ENCODE measurements around the gene ENDOV.
"Not testable (repeated sequence)": the region's sequence is repeated elsewhere in the genome, so short reads cannot be mapped to it uniquely, and the experiment has no call there.

The ENDOV gene

DNA sequence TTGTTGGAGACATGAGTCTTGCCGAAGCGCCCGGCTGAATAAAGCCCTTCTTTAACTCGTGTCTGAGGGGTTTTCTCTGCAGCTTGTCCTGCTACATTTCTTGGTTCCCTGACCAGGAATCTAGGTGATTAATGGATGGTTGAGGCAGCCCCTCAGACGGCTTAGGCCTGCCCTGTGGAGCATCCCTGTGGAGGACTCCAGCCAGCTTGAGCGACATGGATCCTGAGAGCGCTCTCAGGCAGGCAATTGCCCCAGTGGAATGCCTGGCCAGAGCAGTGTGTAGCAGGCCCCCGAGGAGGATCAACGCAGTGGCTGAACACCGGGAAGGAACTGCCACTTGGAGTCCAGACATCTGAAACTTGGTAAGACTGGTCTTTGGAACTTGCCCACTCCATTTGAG is 17.3 kb upstream of the ENDOV start:
- Mint-ChIP-seq H3K4me1 (peaks cover 16% of the 10 kb centered on the region), H3K27ac (no peak overlapping the region), H3K27me3 (no peaks in the 10 kb centered on the region), H3K4me3 (no peak overlapping the region), H3K9me3 (no peaks in the 10 kb centered on the region)
- DNase-seq = no peak
- no peak for ATAC-seq

DNA sequence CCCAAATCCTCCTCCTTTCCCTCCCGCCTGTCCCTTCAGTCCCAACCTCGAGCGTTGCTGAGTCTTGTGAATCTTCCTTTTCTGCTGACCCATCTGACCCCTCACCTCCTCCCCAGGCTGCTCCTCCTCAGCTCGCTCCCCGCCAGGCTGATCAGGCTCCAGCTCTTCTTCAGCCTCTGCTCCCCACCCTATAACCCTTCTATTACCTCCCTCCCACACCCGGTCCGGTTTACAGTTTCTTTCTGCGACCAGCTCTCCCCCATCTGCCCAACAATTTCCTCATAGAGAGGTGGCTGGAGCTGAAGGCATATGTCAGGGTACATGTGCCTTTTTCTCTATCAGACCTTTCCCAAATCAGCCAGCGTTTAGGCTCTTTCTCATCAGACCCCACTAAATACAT is 13.9 kb upstream of the ENDOV start:
- H3K9me3 Mint-ChIP-seq, DNase-seq, H3K4me3 Mint-ChIP-seq, H3K27me3 Mint-ChIP-seq, ATAC-seq: not testable (repeated sequence)
- H3K4me1 Mint-ChIP-seq = peaks cover 16% of the 10 kb centered on the region
- peak overlapping the region in 1 of 2 donors; percentile 52 for H3K27ac Mint-ChIP-seq

DNA sequence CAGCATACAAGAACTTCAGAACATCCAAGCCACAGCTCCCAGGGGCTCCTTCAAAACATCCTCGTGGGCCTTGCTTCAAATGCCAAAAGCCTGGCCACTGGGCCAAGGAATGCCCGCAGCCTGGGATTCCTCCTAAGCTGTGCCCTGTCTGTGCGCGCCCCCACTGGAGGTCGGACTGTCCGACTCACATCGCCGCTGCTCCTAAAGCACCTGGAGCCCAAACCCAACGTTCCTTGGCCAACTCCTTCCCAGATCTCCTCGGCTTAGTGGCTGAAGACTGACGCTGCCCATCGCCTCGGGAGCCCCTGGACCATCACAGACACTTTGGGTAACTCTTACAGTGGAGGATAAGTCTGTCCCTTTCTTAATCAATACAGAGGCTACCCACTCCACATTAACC is 12.9 kb upstream of the ENDOV start:
- H3K27me3 Mint-ChIP-seq, H3K27ac Mint-ChIP-seq, DNase-seq, H3K4me3 Mint-ChIP-seq, ATAC-seq, H3K9me3 Mint-ChIP-seq: not testable (repeated sequence)
- H3K4me1 Mint-ChIP-seq = peaks cover 12% of the 10 kb centered on the region

DNA sequence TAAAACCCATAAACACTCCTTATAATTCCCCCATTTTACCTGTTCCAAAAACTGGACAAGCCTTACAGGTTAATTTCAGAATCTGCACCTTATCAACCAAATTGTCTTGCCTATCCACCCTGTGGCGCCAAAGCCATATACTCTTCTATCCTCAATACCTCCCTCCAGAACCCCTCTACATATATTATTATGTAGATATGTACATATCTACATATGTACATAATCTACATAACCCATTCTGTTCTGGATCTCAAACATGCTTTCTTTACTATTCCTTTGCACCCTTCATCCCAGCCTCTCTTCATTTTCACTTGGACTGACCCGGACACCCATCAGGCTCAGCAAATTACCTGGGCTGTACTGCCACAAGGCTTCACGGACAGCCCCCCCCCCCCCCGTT is 12.0 kb upstream of the ENDOV start:
- DNase-seq (no peak), ATAC-seq (no peak)
- H3K4me3 Mint-ChIP-seq = no peak overlapping the region
- H3K27ac Mint-ChIP-seq = no peak overlapping the region
- peaks cover 4% of the 10 kb centered on the region for H3K4me1 Mint-ChIP-seq
- no peaks in the 10 kb centered on the region for H3K9me3 Mint-ChIP-seq
- no peaks in the 10 kb centered on the region for H3K27me3 Mint-ChIP-seq

DNA sequence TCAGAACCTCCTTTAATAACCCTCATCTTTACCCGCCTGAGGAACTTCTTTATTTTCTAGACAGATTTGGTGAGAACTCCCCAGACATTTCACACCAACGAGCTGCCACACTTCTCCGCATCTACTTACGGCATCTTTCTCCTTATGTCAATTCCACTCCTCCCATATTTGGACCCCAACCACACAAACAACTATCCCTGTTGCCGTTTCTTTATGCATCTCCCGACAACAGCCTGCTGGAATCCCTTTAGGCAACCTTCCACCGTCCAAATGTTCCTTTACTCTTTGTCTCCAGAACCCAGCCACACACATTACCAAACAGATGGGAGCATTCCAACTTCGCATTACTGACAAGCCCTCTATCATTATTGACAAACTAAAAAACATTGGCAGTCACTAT is 8.8 kb upstream of the ENDOV start:
- Mint-ChIP-seq H3K27ac (no peak overlapping the region), H3K4me3 (no peak overlapping the region), H3K9me3 (no peaks in the 10 kb centered on the region), H3K27me3 (no peaks in the 10 kb centered on the region), H3K4me1 (peaks cover 5% of the 10 kb centered on the region)
- DNase-seq = no peak
- no peak for ATAC-seq

DNA sequence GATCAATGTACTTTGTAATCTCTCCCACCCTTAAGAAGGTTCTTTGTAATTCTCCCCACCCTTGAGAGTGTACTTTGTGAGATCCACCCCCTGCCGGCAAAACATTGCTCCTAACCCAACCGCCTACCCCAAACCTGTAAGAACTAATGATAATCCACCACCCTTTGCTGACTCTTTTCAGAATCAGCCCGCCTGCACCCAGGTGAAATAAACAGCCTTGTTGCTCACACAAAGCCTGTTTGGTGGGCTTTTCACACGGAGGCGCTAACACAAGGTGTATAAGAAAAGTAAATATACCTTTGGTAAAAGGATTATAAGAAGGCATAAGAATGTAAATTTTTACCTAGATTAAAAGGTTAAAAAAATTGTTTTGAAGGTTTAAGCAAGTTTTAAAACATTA is 7.0 kb upstream of the ENDOV start:
- not testable (repeated sequence) for H3K27ac Mint-ChIP-seq, ATAC-seq, DNase-seq, H3K4me3 Mint-ChIP-seq, H3K27me3 Mint-ChIP-seq, H3K4me1 Mint-ChIP-seq, H3K9me3 Mint-ChIP-seq

DNA sequence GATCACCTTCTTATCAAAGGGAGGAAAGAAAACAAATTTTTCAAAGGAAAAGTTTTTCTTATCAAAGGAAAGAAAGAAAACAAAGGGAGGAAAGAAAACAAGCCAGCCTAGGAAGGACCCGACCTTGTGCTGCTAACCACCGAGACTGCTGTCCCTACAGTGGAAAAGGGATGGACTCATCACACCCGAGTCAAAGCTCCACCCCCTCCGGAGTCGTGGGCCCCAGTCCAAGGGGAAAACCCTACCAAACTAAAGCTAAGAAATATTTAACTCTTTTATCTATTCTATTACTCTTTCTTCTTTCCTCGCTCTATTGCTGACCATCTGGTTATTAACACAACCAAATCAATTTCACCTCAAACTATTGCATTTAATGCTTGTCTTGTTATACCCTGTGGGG is 6.1 kb upstream of the ENDOV start:
- Mint-ChIP-seq H3K9me3 (no peaks in the 10 kb centered on the region), H3K27me3 (peaks cover 14% of the 10 kb centered on the region), H3K4me1 (peaks cover 5% of the 10 kb centered on the region), H3K4me3 (no peak overlapping the region), H3K27ac (no peak overlapping the region)
- ATAC-seq = no peak
- DNase-seq = no peak

DNA sequence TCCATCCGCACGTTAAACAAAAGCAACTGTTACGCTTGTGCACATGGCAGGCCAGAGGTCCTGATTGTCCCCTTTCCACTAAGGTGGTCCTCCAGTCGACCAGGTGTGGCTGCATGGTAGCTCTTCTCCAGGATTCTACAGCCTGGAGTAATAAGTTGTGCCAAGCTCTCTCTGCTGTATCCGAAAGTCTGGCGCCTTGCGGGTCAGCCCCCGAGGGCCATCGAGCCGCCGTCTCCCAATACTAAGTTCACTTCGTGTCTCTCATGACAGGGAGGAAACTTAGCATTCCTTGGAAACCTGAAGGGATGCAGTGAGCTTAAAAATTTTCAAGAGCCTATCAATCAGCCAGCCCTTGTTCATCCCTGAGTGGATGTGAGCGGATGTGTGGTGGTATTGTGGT is 5.3 kb upstream of the ENDOV start:
- Mint-ChIP-seq H3K27me3 (peaks cover 22% of the 10 kb centered on the region), H3K9me3 (no peaks in the 10 kb centered on the region), H3K4me1 (peaks cover 13% of the 10 kb centered on the region), H3K4me3 (no peak overlapping the region), H3K27ac (no peak overlapping the region)
- DNase-seq = no peak
- no peak for ATAC-seq

DNA sequence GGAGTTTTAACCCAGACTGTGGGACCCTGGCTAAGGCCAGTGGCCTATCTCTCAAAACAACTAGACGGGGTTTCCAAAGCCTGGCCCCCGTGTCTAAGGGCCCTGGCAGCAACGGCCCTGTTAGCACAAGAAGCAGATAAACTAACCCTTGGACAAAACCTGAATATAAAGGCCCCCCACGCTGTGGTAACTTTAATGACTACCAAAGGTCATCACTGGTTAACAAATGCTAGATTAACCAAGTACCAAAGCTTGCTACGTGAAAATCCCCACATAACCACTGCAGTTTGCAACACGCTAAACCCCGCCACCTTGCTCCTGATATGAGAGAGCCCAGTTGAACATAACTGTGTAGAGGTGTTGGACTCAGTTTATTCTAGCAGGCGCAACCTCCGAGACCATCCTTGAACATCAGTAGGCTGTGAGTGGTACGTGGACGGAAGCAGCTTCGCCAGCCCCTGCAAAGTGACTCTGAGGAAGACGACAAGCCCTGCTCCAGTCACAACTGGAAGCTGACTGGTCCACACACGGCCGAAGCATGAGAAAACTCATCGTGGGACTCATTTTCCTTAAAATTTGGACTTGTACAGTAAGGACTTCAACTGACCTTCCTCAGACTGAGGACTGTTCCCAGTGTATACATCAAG is 4.4 kb upstream of the ENDOV start:
- not testable (repeated sequence) for H3K9me3 Mint-ChIP-seq, ATAC-seq, DNase-seq, H3K4me3 Mint-ChIP-seq, H3K27ac Mint-ChIP-seq
- Mint-ChIP-seq H3K27me3 (peaks cover 22% of the 10 kb centered on the region), H3K4me1 (peaks cover 16% of the 10 kb centered on the region)

DNA sequence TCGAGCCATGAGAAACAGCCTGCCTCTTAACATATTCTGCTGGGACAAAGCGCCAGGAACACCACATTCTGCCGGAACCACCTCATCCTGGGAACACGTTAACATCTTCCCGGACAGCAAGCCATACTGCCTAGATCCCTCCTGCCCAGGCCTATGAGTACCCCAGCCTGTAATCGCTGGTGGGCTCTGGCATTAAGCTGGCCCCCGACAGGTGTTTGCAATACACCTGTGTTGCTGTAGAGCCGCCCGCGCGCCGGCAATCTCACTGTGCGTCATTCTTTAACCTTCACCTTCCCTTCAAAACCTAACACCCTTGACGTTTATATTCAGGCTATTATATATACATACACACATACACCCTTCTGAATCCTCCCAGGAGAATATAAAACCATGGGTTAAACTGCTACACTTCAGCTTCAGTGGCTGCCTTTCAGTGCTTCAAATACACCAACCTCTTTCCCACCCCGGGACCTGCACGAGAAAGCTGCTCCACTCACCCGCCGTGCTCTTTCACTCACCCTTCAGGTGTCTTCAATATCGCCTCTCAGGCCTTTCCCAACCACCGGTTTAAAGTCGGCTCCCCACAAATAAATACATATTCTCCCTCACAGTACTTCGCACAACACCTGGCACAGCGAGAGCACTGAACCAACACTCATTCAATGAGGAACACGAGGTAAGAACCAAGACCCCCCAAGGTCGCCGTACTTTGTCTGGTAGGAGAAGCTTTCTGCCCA is 1.0 kb upstream of the ENDOV start:
- Mint-ChIP-seq H3K9me3 (no peaks in the 10 kb centered on the region), H3K27me3 (peaks cover 22% of the 10 kb centered on the region), H3K4me1 (peaks cover 31% of the 10 kb centered on the region), H3K27ac (peak overlapping the region in 1 of 2 donors; percentile 3), H3K4me3 (peak overlapping the region; percentile 89 to 94)
- DNase-seq (no peak), ATAC-seq (no peak)

DNA sequence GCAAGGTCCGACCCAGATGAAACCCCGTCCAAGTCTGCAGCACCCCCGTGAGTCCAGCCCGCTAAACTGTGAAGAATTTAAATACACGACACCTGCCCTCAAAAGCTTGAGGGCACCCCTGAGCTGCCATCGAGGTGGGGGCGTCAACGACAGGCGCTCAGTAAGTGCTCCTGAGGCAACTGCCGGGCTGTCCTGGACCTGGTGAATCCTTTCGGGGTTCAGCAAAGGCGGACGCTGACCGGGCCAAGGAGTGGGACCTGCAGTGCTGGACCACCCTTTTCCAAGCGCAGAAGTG is 512 bp upstream of the ENDOV start:
- Mint-ChIP-seq H3K9me3 (no peaks in the 10 kb centered on the region), H3K27ac (peak overlapping the region in 1 of 2 donors; percentile 3), H3K4me3 (peak overlapping the region; percentile 89 to 94), H3K27me3 (peaks cover 22% of the 10 kb centered on the region), H3K4me1 (peaks cover 28% of the 10 kb centered on the region)
- ATAC-seq = peak; percentile 3
- peak in 1 of 2 donors; percentile 16 for DNase-seq

DNA sequence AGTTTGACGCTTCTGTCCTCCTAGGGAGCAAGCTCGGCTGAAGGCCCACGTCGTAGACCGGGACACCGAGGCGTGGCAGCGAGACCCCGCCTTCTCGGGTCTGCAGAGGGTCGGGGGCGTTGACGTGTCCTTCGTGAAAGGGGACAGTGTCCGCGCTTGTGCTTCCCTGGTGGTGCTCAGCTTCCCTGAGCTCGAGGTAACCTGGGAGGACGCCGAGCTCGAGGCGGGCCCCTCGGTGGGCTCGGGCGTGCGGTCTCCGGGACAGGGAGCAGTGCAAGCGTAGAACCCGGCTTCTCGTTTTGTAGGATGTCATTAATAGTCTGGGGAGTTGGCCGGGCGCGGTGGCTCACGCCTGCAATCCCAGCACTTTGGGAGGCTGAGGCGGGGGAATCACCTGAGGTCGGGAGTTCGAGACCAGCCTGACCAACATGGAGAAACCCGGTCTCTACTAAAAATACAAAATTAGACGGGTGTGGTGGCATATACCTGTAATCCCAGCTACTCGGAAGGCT is 715 bp downstream of the ENDOV start:
- no peaks in the 10 kb centered on the region for H3K9me3 Mint-ChIP-seq
- peaks cover 22% of the 10 kb centered on the region for H3K27me3 Mint-ChIP-seq
- DNase-seq (no peak), ATAC-seq (no peak)
- peak overlapping the region; percentile 36 to 88 for H3K27ac Mint-ChIP-seq
- H3K4me3 Mint-ChIP-seq = peak overlapping the region; percentile 89 to 94
- peaks cover 28% of the 10 kb centered on the region for H3K4me1 Mint-ChIP-seq

DNA sequence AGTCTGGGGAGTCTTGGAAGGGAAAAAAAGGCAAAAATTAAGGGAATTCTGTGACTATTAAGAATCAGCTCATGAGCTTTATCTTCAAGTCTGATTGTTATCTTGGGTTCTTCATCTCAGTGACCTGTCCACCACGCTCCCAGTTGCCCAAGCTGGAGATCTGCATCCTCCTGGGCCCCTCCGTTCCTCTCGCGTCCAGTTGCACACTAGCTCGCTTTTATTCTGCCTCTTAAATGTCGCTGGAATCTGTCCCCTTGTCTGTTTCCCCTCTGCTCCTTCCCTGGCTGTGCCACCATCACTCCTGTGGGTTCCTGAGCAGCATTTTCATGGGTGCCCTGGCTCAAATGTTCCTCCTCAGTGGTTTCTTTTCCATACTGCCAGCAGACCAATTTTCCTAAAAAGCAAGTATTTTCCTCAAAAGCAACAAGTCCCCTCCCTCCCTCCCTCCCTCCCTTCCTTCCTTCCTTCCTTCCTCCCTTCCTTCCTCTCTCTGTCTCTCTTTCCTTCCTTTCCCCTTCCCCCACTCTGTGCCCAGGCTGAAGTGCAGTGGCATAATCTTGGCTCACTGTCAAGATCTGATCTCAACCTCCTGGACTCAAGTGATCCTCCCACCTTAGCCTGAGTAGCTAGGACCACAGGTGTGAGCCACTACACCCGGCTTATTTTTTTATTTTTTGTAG is 1.4 kb downstream of the ENDOV start:
- H3K9me3 Mint-ChIP-seq = no peaks in the 10 kb centered on the region
- DNase-seq (no peak), ATAC-seq (no peak)
- peaks cover 22% of the 10 kb centered on the region for H3K27me3 Mint-ChIP-seq
- H3K4me1 Mint-ChIP-seq = peaks cover 28% of the 10 kb centered on the region
- peak overlapping the region; percentile 89 to 94 for H3K4me3 Mint-ChIP-seq
- H3K27ac Mint-ChIP-seq = peak overlapping the region in 1 of 2 donors; percentile 88

DNA sequence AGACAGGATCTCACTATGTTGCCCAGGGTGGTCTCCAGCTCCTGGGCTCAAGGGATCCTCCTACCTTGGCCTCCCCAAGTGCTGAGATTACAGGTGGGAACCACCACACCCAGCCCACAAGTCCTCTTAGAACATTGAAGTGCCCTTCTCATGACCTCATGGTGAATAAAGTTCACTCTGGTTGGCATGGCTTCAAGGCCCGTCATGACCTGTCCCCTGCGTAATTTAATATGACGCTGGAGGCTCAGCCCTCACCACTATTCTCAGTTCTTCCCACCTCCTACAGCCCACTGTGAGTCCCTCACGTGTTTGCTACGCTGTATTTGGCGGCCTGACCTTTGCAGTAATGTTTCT is 1.9 kb downstream of the ENDOV start:
- DNase-seq (no peak), ATAC-seq (no peak)
- H3K4me3 Mint-ChIP-seq = peak overlapping the region; percentile 89 to 94
- H3K27ac Mint-ChIP-seq = no peak overlapping the region
- H3K27me3 Mint-ChIP-seq = peaks cover 22% of the 10 kb centered on the region
- H3K9me3 Mint-ChIP-seq = no peaks in the 10 kb centered on the region
- H3K4me1 Mint-ChIP-seq = peaks cover 28% of the 10 kb centered on the region

DNA sequence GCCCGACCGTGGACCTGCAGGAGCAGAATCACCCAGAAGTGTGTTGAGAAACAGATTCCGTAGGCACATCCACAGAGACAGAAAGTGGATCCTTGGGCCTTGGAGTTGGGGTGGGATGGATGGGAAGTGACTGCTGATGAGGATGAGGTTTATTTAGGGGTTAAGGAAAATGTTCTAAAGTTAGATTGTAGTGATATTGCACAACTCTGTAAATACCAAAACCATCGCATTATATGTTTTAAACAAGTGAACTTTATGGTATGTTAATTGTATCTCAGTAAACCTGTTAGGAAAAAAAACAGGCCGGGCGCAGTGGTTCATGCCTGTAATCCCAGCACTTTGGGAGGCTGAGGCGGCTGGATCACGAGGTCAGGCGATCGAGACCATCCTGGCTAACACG is 3.6 kb downstream of the ENDOV start:
- peaks cover 10% of the 10 kb centered on the region for H3K27me3 Mint-ChIP-seq
- ATAC-seq = no peak
- no peaks in the 10 kb centered on the region for H3K9me3 Mint-ChIP-seq
- H3K27ac Mint-ChIP-seq = no peak overlapping the region
- DNase-seq = no peak
- H3K4me1 Mint-ChIP-seq = peaks cover 28% of the 10 kb centered on the region
- no peak overlapping the region for H3K4me3 Mint-ChIP-seq

DNA sequence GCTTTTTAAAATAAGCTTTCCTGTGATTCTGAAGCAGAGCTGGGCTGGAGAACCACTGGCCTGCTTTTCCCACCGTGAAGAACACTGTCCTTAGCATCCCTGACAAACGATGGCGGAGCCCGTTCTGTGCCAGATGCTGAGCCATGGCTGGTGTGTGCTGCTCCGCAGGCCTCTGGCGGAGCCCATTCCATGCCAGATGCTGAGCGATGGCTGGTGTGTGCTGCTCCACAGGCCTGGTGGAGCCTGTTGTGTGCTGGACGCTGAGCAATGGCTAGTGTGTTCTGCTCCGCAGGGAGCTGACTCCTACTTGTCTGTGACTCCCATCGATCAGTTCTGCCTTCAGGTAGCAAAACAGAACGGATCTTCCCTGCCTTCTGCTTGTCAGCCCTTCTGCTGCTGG is 4.3 kb downstream of the ENDOV start:
- H3K4me3 Mint-ChIP-seq = no peak overlapping the region
- ATAC-seq (no peak), DNase-seq (no peak)
- H3K4me1 Mint-ChIP-seq = peaks cover 24% of the 10 kb centered on the region
- peaks cover 4% of the 10 kb centered on the region for H3K27me3 Mint-ChIP-seq
- no peaks in the 10 kb centered on the region for H3K9me3 Mint-ChIP-seq
- no peak overlapping the region for H3K27ac Mint-ChIP-seq

Data from stimulated activated naive CD8-positive, alpha-beta T cell treated with anti-CD3 and anti-CD28 coated beads, Interleukin-15, amount 100 ng/mL, for 72 hours (primary cell).